ENCODE results near the gene PRICKLE3.
"Not testable (repeated sequence)": the region's sequence is repeated elsewhere in the genome, so short reads cannot be mapped to it uniquely, and the experiment has no call there.

Gene PRICKLE3

DNA sequence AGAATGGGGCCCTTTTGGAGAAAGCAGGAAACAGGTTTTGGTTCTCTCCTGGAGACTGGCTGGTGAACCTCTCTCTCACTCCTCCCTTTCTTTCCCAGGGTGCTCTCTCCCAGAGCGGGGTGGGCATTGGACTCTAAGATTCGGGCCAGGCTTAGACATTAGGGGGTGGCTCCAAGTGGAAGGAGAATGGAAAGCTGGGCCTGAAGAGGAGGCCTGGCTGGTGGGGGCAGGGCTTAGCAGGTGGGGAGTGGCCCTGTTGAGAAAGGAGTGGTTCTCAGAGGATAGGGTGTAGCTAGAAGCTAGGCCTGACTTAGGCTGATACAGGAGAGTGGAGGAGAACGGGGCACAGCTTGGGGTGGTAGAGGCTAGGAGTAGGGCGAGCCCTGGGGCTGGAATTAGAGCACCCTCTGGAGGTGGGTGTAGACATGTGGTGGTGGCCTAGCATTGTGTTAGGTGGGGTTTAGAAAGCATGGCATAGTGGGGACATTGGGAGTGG is 8.8 kb downstream of the PRICKLE3 start:
- peaks cover 0 to 12% of the 10 kb centered on the region in 2 donors for H3K4me1 ChIP-seq (ENCODE audit: control insufficient read depth in 1 of 2, insufficient read depth in 2 of 2, low read length in 2 of 2)
- H3K27ac ChIP-seq (ENCODE audit: low read length): no peak overlapping the region
- H3K27me3 ChIP-seq (ENCODE audit: low read depth, low read length): no peaks in the 10 kb centered on the region
- no peak overlapping the region for H3K4me3 ChIP-seq (ENCODE audit: low read depth in 1 of 2, low read length in 2 of 2)
- H3K9me3 ChIP-seq (ENCODE audit: control insufficient read depth in 1 of 2, low read length in 2 of 2): no peaks in the 10 kb centered on the region
- peaks cover 7 to 37% of the 10 kb centered on the region in 2 donors for H3K36me3 ChIP-seq (ENCODE audit: control insufficient read depth in 1 of 2, insufficient read depth in 2 of 2, low read length in 2 of 2)

- peaks cover 0 to 12% of the 10 kb centered on the region in 2 donors for H3K4me1 ChIP-seq (ENCODE audit: control insufficient read depth in 1 of 2, insufficient read depth in 2 of 2, low read length in 2 of 2)
- no peak overlapping the region for H3K4me3 ChIP-seq (ENCODE audit: low read depth in 1 of 2, low read length in 2 of 2)
- H3K9me3 ChIP-seq (ENCODE audit: control insufficient read depth in 1 of 2, low read length in 2 of 2): no peaks in the 10 kb centered on the region
- peaks cover 7 to 35% of the 10 kb centered on the region in 2 donors for H3K36me3 ChIP-seq (ENCODE audit: control insufficient read depth in 1 of 2, insufficient read depth in 2 of 2, low read length in 2 of 2)
- no peaks in the 10 kb centered on the region for H3K27me3 ChIP-seq (ENCODE audit: low read depth, low read length)
- no peak overlapping the region for H3K27ac ChIP-seq (ENCODE audit: low read length)
Measured at GRCh38 chrX:49176421-49177326, 9.5 kb downstream of the PRICKLE3 start.

- no peak overlapping the region for H3K27ac ChIP-seq (ENCODE audit: low read length)
- no peaks in the 10 kb centered on the region for H3K27me3 ChIP-seq (ENCODE audit: low read depth, low read length)
- no peaks in the 10 kb centered on the region for H3K9me3 ChIP-seq (ENCODE audit: control insufficient read depth in 1 of 2, low read length in 2 of 2)
- peaks cover 7 to 35% of the 10 kb centered on the region in 2 donors for H3K36me3 ChIP-seq (ENCODE audit: control insufficient read depth in 1 of 2, insufficient read depth in 2 of 2, low read length in 2 of 2)
- H3K4me3 ChIP-seq (ENCODE audit: low read depth in 1 of 2, low read length in 2 of 2): no peak overlapping the region
- peaks cover 0 to 12% of the 10 kb centered on the region in 2 donors for H3K4me1 ChIP-seq (ENCODE audit: control insufficient read depth in 1 of 2, insufficient read depth in 2 of 2, low read length in 2 of 2)
Measured at GRCh38 chrX:49175435-49176274, 10.5 kb downstream of the PRICKLE3 start.

DNA sequence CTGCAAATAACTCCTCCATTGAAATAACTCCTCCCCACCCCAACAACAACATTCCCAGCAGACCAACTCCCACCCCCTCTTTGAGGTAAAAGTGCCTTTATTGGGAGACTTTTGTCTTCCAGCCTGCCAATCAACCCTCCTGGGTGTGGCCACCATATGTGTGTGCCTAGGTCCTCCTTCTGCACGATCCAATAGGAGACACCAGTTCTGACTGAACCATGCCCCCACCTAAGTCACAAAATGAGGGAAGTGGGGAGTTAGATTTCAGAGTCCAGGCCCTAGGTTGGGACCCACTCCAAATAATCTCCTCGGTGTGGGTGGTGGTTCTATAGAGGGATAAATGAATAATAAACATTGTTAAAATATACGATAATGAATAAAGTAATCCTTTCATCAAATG is 11.4 kb downstream of the PRICKLE3 start:
- no peak overlapping the region for H3K4me3 ChIP-seq (ENCODE audit: low read depth in 1 of 2, low read length in 2 of 2)
- no peak overlapping the region for H3K27ac ChIP-seq (ENCODE audit: low read length)
- H3K9me3 ChIP-seq (ENCODE audit: control insufficient read depth in 1 of 2, low read length in 2 of 2): no peaks in the 10 kb centered on the region
- peaks cover 0 to 12% of the 10 kb centered on the region in 2 donors for H3K4me1 ChIP-seq (ENCODE audit: control insufficient read depth in 1 of 2, insufficient read depth in 2 of 2, low read length in 2 of 2)
- H3K36me3 ChIP-seq (ENCODE audit: control insufficient read depth in 1 of 2, insufficient read depth in 2 of 2, low read length in 2 of 2): peaks cover 3 to 32% of the 10 kb centered on the region in 2 donors
- H3K27me3 ChIP-seq (ENCODE audit: low read depth, low read length): no peaks in the 10 kb centered on the region

DNA sequence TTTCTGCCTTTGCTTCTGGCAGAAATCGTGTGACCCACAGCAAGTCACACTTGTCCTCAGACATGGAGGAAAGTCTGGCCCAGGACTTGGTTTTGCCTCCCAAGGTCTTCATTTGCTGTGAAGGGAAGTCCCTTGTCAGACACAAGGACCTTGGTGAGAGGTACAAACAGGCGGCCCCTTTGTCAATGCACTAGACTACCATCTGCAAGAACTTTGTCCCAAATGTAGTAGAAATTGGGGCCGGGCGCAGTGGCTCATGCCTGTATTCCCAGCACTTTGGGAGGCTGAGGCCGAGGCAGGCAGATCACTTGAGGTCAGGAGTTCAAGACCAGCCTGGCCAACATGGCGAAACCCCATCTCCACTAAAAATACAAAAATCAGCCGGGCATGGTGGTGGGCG is 12.6 kb downstream of the PRICKLE3 start:
- H3K4me3 ChIP-seq (ENCODE audit: low read depth in 1 of 2, low read length in 2 of 2): not testable (repeated sequence)
- peaks cover 3 to 20% of the 10 kb centered on the region in 2 donors for H3K36me3 ChIP-seq (ENCODE audit: control insufficient read depth in 1 of 2, insufficient read depth in 2 of 2, low read length in 2 of 2)

DNA sequence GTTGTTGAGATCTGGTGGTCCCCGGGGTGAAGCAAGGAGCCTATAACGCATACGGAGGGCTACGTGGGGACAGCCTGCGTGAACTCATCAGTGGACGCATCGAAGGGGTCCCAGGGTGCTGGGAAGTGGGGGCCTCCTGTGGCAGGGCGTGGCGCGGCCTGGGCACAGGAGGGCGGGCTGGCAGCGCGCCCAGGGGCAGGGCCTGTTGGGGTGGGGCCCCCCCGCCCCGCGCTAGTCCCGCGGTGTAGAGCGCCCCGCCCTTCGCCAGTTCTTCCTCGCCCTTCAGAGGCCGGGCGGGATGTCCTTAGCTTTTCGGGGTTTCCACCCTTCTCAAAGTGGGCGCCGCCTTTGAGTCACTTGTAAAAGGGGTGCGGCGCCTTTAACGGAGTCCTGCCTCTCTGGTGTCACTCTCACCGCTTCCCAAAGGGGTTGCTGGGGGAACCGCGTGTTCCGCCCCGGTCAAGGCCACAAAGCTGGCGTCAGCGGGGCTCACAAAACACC is 13.8 kb downstream of the PRICKLE3 start:
- Histone ChIP-seq H3K27ac (ENCODE audit: low read length) (peak overlapping the region; percentile 60), H3K36me3 (ENCODE audit: control insufficient read depth in 1 of 2, insufficient read depth in 2 of 2, low read length in 2 of 2) (peaks cover 3 to 16% of the 10 kb centered on the region in 2 donors), H3K4me3 (ENCODE audit: low read depth in 1 of 2, low read length in 2 of 2) (peak overlapping the region; percentile 65 to 66), H3K27me3 (ENCODE audit: low read depth, low read length) (no peaks in the 10 kb centered on the region), H3K4me1 (ENCODE audit: control insufficient read depth in 1 of 2, insufficient read depth in 2 of 2, low read length in 2 of 2) (peaks cover 0 to 20% of the 10 kb centered on the region in 2 donors), H3K9me3 (ENCODE audit: control insufficient read depth in 1 of 2, low read length in 2 of 2) (no peaks in the 10 kb centered on the region)

More for the DNA sequence above, 12.6 kb downstream of the PRICKLE3 start:
- H3K27ac ChIP-seq (ENCODE audit: low read length); H3K27me3 ChIP-seq (ENCODE audit: low read depth, low read length); H3K9me3 ChIP-seq (ENCODE audit: control insufficient read depth in 1 of 2, low read length in 2 of 2): not testable (repeated sequence)
- H3K4me1 ChIP-seq (ENCODE audit: control insufficient read depth in 1 of 2, insufficient read depth in 2 of 2, low read length in 2 of 2): peaks cover 0 to 12% of the 10 kb centered on the region in 2 donors

DNA sequence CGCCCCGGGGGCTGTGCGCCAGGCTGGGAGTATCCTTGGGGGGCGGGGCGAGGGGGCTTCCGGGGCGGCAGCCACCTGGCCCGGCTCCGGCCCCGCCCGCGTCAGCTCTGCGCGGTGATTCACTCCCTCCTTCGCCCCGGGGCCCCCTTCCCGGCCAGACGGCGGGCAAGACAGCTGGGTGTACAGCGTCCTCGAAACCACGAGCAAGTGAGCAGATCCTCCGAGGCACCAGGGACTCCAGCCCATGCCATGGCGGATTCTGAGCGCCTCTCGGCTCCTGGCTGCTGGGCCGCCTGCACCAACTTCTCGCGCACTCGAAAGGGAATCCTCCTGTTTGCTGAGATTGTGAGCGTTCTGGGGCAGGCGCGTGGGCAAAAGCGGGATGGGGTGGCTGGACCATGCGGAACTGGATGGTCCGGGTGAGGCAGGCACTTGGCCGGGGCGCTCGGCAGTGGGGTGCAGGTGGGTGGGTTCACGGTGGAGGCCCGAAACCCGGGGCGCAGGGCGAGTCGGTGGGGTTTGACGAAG is 14.4 kb downstream of the PRICKLE3 start, which contains the start of gene PLP2:
Gene PLP2, plus strand, starts transcription at position 147 of the 528 bp plus-strand sequence. Its CDS starts 103 bp downstream, at position 250.
- peak within 1 kb of the TSS; percentile 60 for H3K27ac ChIP-seq (ENCODE audit: low read length)
- H3K9me3 ChIP-seq (ENCODE audit: control insufficient read depth in 1 of 2, low read length in 2 of 2): no peaks in the 10 kb centered on the region
- peak within 1 kb of the TSS; percentile 65 to 66 for H3K4me3 ChIP-seq (ENCODE audit: low read depth in 1 of 2, low read length in 2 of 2)
- peaks cover 0 to 20% of the 10 kb centered on the region in 2 donors for H3K4me1 ChIP-seq (ENCODE audit: control insufficient read depth in 1 of 2, insufficient read depth in 2 of 2, low read length in 2 of 2)
- H3K27me3 ChIP-seq (ENCODE audit: low read depth, low read length): no peaks in the 10 kb centered on the region
- H3K36me3 ChIP-seq (ENCODE audit: control insufficient read depth in 1 of 2, insufficient read depth in 2 of 2, low read length in 2 of 2): peaks cover 3 to 16% of the 10 kb centered on the region in 2 donors

GRCh38 chrX:49167740-49168108 is 18.4 kb downstream of the PRICKLE3 start:
- Histone ChIP-seq H3K27me3 (ENCODE audit: low read depth, low read length) (no peaks in the 10 kb centered on the region), H3K4me1 (ENCODE audit: control insufficient read depth in 1 of 2, insufficient read depth in 2 of 2, low read length in 2 of 2) (peaks cover 0 to 9% of the 10 kb centered on the region in 2 donors), H3K9me3 (ENCODE audit: control insufficient read depth in 1 of 2, low read length in 2 of 2) (no peaks in the 10 kb centered on the region), H3K4me3 (ENCODE audit: low read depth in 1 of 2, low read length in 2 of 2) (peak overlapping the region; percentile 50 to 53), H3K36me3 (ENCODE audit: control insufficient read depth in 1 of 2, insufficient read depth in 2 of 2, low read length in 2 of 2) (no peaks in the 10 kb centered on the region), H3K27ac (ENCODE audit: low read length) (peak overlapping the region; percentile 94)

- peak overlapping the region; percentile 52 to 53 for H3K4me3 ChIP-seq (ENCODE audit: low read depth in 1 of 2, low read length in 2 of 2)
- no peaks in the 10 kb centered on the region for H3K9me3 ChIP-seq (ENCODE audit: control insufficient read depth in 1 of 2, low read length in 2 of 2)
- peak overlapping the region; percentile 94 for H3K27ac ChIP-seq (ENCODE audit: low read length)
- no peaks in the 10 kb centered on the region for H3K27me3 ChIP-seq (ENCODE audit: low read depth, low read length)
- H3K4me1 ChIP-seq (ENCODE audit: control insufficient read depth in 1 of 2, insufficient read depth in 2 of 2, low read length in 2 of 2): peaks cover 0 to 8% of the 10 kb centered on the region in 2 donors
- H3K36me3 ChIP-seq (ENCODE audit: control insufficient read depth in 1 of 2, insufficient read depth in 2 of 2, low read length in 2 of 2): no peaks in the 10 kb centered on the region
Measured at GRCh38 chrX:49166914-49167739, 19.0 kb downstream of the PRICKLE3 start.

Data from muscle layer of duodenum (tissue), 2 donors.